Heart left ventricle (tissue), 16 donors: ENCODE measurements around the gene ANKRD63. TPM values are rescaled to one million over a fixed set of nuclear protein-coding genes. Genes with fewer than 3 reads are reported as not detected.

ENCODE experiments used
- ATAC-seq, 4 donors: fragments of 200-7000 bp; cut with Tn5 transposase; one replicate each; pipeline ENCODE4 v1.9.1; 2020 to 2022; ENCODE audit warnings: moderate library complexity in 4 of 4, mild to moderate bottlenecking in 3 of 4, moderate number of reproducible peaks in 1 of 4
- DNase-seq, 5 donors: peaks; one replicate each; pipeline ENCODE4 v3.0.0-alpha.2; 2020
- H3K27ac ChIP-seq, 12 donors: fragments of 200-600 bp; sonication (generic) in 4 of 12; one replicate each; pipeline versions ENCODE4 v1.5.0 to v1.8.0; 2016 to 2022; ENCODE audit warnings: mild to moderate bottlenecking in 2 of 12
- H3K27me3 ChIP-seq, 9 donors: fragments of 200-600 bp; sonication (generic) in 2 of 9; one replicate each; pipeline versions ENCODE4 v1.5.1 to v1.8.0; 2016 to 2022; ENCODE audit warnings: mild to moderate bottlenecking in 3 of 9
- H3K36me3 ChIP-seq, 9 donors: fragments of 200-600 bp; sonication (generic) in 2 of 9; one replicate each; pipeline versions ENCODE4 v1.5.0 to v1.8.0; 2018 to 2022; ENCODE audit warnings: mild to moderate bottlenecking in 2 of 9
- H3K4me1 ChIP-seq, 12 donors: fragments of 200-600 bp; sonication (generic) in 4 of 12; one replicate each; pipeline versions ENCODE4 v1.5.0 to v1.8.0; 2016 to 2022; ENCODE audit warnings: mild to moderate bottlenecking in 3 of 12
- H3K4me3 ChIP-seq, 12 donors: fragments of 200-600 bp; sonication (generic) in 4 of 12; one replicate each; pipeline versions ENCODE4 v1.5.0 to v1.8.0; 2017 to 2022; ENCODE audit warnings: mild to moderate bottlenecking in 9 of 12, moderate library complexity in 4 of 12
- H3K9me3 ChIP-seq, 12 donors: fragments of 200-600 bp; sonication (generic) in 4 of 12; one replicate each; pipeline versions ENCODE4 v1.5.0 to v1.8.0; 2016 to 2022; ENCODE audit warnings: mild to moderate bottlenecking in 1 of 12
- POLR2A ChIP-seq, 2 donors: fragments of 450-650 bp; IDR thresholded peaks; one replicate each; pipeline ENCODE4 v1.6.1; 2017; ENCODE audit warnings: antibody characterized with exemption in 2 of 2, mild to moderate bottlenecking in 2 of 2, moderate library complexity in 2 of 2
- WGBS, 4 donors: extraction: QIAGEN DNeasy Blood & Tissue Kit in 2 of 4; methylation state at CpG; one replicate each; pipeline versions ENCODE4 v1.1.5 to v1.1.7; 2013 to 2018; 5-methylcytosine and 5-hydroxymethylcytosine counted together
- intact Hi-C, 10 donors: fragments of 100-400 bp; cut with DNase I; formaldehyde crosslinking; loops; one replicate each; pipeline versions ENCODE4 v1.11.1 to v1.14.2; 2022
- polyA plus RNA-seq, 2 donors: library from polyadenylated mRNA; stranded (reverse); fragments of 200-250 nt; gene quantifications; one replicate each; pipeline ENCODE4 v1.2.3, GENCODE V29; 2013
- total RNA-seq, 9 donors: library from RNA; depleted of rRNA in 2 of 9; stranded (reverse); fragments of >200 nt in 2 of 9; fragmentation: NEBNext Ultra II Directional in 3 of 9; extraction: Animal tissue kit (Norgen Biotek cat#: 25700) in 3 of 9; gene quantifications; one replicate each; pipeline versions ENCODE4 v1.1.0 to v1.2.4, GENCODE V29; 2016 to 2023
- TF ChIP-seq, protein P1 (sequence below), 12 donors: fragments of 200-600 bp; sonication (generic) in 4 of 12; IDR thresholded peaks; one replicate each; pipeline versions ENCODE4 v1.5.0 to v1.8.0; 2018 to 2022; ENCODE audit warnings: antibody characterized with exemption in 12 of 12, mild to moderate bottlenecking in 5 of 12
- donor health status: ischemic (EF 13 %, LVEDD 7.1; RV severe dilation, severe dysfunction).
- donor health status: healthy with polysubstance abuse.
- donor health status: DM: no; HTN: yes; CAD: no.
- donor health status: DM: no; HTN: no; CAD: no.
- donor health status: ischemic (EF 25% LVEDD 6.9; RV normal size, moderate dysfunction).
- donor health status: ischemic (EF 25% LVEDD 5.7; RV mildly dilated, moderate dysfunction).
- donor health status: healthy.
- donor health status: DM: yes; HTN: yes; CAD: no.
- donor health status: ischemic (EF 35%, LVEDD 5.7; RV mildly dilated, moderate dysfunction).
- donor health status: nonischemic (EF 11% LVEDD 7.7; RV severe dilation, severe dysfunction).
- donor health status: DM: yes; HTN: yes; CAD: no.
- donor health status: PGD.
- donor health status: ischemic (EF 29% LVEDD 5.4; RV normal size, mild dysfunction).
- donor health status: nonischemic (EF 23%, LVEDD 6.1; RV moderate dilation, normal function).

Gene ANKRD63
- total and polyA plus RNA-seq, 11 donors, result 0.27 to 0.57 (median 0.45) TPM; not detected in 6

DNA sequence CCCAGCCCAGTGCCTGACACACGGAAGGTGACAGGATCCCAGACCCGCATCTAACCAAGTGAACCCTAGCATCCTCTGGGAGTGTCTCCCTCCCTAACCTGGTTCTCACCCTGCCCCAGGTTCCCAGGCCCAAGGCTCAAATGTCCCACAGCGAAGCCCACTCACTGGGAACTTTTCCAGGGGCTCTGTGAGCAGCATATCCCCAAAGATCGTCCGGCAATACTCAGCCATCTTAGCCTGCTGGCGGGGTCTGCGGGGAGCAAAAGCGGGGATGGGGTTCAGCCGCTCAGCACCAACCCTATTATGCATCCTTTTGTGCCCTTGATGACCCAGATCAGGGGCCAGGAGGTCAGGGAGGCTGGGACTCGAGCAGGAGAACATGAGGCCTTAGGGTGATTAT, 14.5 kb upstream of the ANKRD63 start:
- Histone ChIP-seq H3K4me1 (peaks cover 0 to 51% (median 17%) of the 10 kb centered on the region in 12 donors), H3K4me3 (no peak overlapping the region), H3K27ac (no peak overlapping the region), H3K27me3 (no peaks in the 10 kb centered on the region), H3K9me3 (peaks cover 0 to 13% (median 0%) of the 10 kb centered on the region in 12 donors), H3K36me3 (peaks cover 0 to 85% (median 0%) of the 10 kb centered on the region in 9 donors)
- DNase-seq (peak in 2 of 5 donors; percentile 11 to 20), ATAC-seq (no peak)
- 92 to 97% (median 95%) methylated on average over 8 to 10 of the region's 10 CpGs for WGBS, 4 donors
- TF ChIP-seq, protein P1, sequence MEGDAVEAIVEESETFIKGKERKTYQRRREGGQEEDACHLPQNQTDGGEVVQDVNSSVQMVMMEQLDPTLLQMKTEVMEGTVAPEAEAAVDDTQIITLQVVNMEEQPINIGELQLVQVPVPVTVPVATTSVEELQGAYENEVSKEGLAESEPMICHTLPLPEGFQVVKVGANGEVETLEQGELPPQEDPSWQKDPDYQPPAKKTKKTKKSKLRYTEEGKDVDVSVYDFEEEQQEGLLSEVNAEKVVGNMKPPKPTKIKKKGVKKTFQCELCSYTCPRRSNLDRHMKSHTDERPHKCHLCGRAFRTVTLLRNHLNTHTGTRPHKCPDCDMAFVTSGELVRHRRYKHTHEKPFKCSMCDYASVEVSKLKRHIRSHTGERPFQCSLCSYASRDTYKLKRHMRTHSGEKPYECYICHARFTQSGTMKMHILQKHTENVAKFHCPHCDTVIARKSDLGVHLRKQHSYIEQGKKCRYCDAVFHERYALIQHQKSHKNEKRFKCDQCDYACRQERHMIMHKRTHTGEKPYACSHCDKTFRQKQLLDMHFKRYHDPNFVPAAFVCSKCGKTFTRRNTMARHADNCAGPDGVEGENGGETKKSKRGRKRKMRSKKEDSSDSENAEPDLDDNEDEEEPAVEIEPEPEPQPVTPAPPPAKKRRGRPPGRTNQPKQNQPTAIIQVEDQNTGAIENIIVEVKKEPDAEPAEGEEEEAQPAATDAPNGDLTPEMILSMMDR (IDR thresholded peaks at IDR 0.05), result no peak
- TF ChIP-seq POLR2A (IDR thresholded peaks at IDR 0.05), result no peak
- intact Hi-C loops, result no loop called here

DNA sequence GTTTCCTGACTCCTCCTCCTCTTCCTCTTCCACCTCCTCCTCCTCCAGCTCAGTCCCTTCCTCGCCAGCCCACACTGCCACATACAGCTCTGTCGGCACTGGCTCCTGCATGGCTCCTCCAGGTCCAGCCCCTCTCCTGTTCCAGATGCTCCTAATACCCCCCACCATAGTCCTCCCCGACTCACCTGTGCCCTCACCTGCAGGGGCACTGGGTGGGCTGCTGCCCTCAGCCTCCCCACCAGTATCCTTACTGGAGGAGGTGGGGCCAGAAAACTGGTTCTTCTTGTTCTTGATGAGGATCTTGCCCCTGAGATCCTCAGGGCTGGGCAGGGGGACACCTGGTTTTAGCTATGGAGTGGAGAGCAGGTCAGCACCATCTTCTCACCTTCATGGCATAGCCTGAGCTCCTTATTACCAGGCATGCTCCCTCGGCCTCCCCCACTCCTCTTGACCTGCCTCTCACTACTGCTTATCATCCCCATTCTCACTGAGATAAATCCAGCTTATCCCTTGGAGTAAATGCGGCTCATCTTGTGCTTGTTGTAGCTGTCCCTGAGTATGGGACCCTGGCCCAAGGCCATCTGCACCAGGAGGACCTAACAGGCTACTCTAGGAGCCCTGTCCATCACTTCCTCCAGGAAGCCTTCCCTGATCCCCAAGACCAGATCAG, 13.8 kb upstream of the ANKRD63 start:
- ATAC-seq, result peak in 2 of 4 donors; percentile 1 to 2
- H3K4me1 ChIP-seq, result peaks cover 0 to 51% (median 15%) of the 10 kb centered on the region in 12 donors
- H3K4me3 ChIP-seq, result no peak overlapping the region
- H3K36me3 ChIP-seq, result peaks cover 0 to 85% (median 0%) of the 10 kb centered on the region in 9 donors
- peaks cover 0 to 13% (median 0%) of the 10 kb centered on the region in 12 donors for H3K9me3 ChIP-seq
- WGBS, 4 donors, result 55 to 62% (median 60%) methylated on average over 5 of the region's 5 CpGs
- peak in 2 of 5 donors; percentile 24 to 33 for DNase-seq
- H3K27me3 ChIP-seq, result no peaks in the 10 kb centered on the region
- intact Hi-C loops, result no loop called here
- TF ChIP-seq POLR2A (IDR thresholded peaks at IDR 0.05), result no peak
- TF ChIP-seq, protein P1 (IDR thresholded peaks at IDR 0.05), result no peak
- peak overlapping the region in 7 of 12 donors; percentile 17 to 75 (median 57) for H3K27ac ChIP-seq

DNA sequence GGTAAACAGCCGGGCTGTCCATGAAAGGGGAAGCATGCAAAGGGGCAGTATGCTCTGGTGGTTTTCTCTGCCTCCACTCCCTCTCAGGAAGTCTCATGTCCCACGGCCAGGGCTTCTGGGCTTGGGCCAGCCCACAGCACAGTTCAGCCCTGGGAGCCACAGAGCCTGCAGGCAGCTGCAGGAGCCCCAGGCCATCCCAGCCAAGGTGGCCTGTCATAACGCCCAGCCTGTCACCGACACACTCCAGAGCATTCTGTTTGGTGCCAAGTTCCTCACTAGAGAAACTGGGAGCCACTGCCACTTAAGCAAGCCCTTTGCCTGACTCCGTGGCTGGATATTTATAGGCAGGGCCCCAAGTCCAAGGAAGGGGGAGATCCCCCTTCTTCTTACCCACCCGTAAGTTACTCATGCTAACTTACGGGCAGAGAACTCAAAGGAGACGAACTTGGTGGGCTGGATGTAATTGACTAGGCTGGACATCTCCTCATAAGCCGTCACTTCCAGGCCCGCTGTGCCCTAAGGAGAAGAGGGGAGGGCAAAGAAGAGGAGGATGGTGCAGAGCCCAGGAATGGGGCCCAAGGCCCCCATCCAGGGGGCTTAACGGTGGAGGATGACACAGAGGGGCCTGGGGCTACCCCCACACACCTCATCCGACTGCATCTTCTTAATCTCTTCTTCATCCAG, 13.2 kb upstream of the ANKRD63 start:
- peaks cover 0 to 85% (median 0%) of the 10 kb centered on the region in 9 donors for H3K36me3 ChIP-seq
- WGBS, 4 donors, result 35 to 44% (median 39%) methylated on average over 10 to 12 of the region's 12 CpGs
- peak overlapping the region in 8 of 12 donors; percentile 17 to 75 (median 52) for H3K27ac ChIP-seq
- H3K9me3 ChIP-seq, result peaks cover 0 to 13% (median 0%) of the 10 kb centered on the region in 12 donors
- peaks cover 0 to 51% (median 18%) of the 10 kb centered on the region in 12 donors for H3K4me1 ChIP-seq
- intact Hi-C loops, result no loop called here
- ATAC-seq, result peak; percentile 94 to 98 (median 96)
- peak; percentile 76 to 91 (median 84) for DNase-seq
- H3K4me3 ChIP-seq, result no peak overlapping the region
- TF ChIP-seq POLR2A (IDR thresholded peaks at IDR 0.05), result no peak
- H3K27me3 ChIP-seq, result no peaks in the 10 kb centered on the region

DNA sequence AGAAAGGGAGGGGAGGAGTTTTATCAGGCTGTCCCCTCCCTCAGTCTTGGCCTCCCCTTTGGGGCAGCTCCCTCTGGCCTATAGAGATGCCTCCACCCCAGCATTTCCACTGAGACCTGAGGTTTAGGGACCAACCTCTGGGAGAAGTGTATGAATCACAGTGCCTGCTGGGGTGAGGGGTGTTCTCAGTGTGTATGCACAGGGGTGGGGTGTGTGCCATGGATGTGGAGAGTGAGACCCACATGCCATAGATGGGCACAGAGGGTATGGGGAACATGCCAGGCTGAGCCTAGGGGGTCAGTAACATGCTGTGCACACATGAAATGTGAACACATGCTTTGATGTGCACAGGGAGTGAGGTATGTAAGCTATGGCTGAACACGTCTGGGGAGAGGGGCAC, 12.4 kb upstream of the ANKRD63 start:
- ATAC-seq (peak in 1 of 4 donors; percentile 1), DNase-seq (peak in 2 of 5 donors; percentile 10 to 19)
- WGBS, 4 donors, result 52 to 59% (median 55%) methylated on average over 1 of the region's 1 CpG
- Histone ChIP-seq H3K27ac (peak overlapping the region in 2 of 12 donors; percentile 19 to 46), H3K27me3 (no peaks in the 10 kb centered on the region), H3K4me1 (peaks cover 0 to 56% (median 19%) of the 10 kb centered on the region in 12 donors), H3K36me3 (peaks cover 0 to 81% (median 0%) of the 10 kb centered on the region in 9 donors), H3K9me3 (peaks cover 0 to 9% (median 0%) of the 10 kb centered on the region in 12 donors), H3K4me3 (no peak overlapping the region)
- TF ChIP-seq POLR2A (IDR thresholded peaks at IDR 0.05), result no peak
- TF ChIP-seq, protein P1 (IDR thresholded peaks at IDR 0.05), result no peak
- intact Hi-C loops, result no loop called here
